ENCODE measurements around the gene SRP9. TPM values are rescaled to one million over a fixed set of nuclear protein-coding genes. Genes with fewer than 3 reads are reported as not detected.
A peak's percentile ranks its signal among the peaks of the same experiment; 100 is the strongest.
"Not testable (repeated sequence)": the region's sequence is repeated elsewhere in the genome, so short reads cannot be mapped to it uniquely, and the experiment has no call there.

Gene SRP9
- total RNA-seq, 1 donor from 2014 or later: 249 TPM

- DNase-seq (ENCODE audit: low read depth): no peak
Observed at GRCh38 chr1:225813214-225813964, 35.8 kb downstream of the SRP9 start.

DNA sequence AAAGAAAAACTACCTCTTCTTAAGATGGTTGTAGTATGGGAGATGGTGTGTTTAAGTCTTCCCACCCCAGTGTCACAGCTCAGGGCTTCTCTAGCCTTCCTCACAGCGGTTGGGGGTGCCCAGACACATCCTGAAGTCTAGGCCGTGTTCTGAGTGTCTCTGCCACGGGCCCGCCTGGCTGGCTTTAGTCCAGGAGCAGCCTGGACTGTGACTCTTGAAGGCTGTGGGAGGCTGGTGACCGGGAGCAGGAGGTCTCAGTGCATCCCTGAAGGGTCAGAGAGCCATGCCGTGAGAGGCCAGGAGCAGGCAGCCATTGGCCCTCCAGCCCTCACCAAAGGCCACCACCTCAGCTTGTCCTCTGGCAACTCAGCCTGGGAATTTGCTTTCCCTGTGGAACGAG is 36.8 kb downstream of the SRP9 start:
- DNase-seq (ENCODE audit: low read depth): no peak

DNA sequence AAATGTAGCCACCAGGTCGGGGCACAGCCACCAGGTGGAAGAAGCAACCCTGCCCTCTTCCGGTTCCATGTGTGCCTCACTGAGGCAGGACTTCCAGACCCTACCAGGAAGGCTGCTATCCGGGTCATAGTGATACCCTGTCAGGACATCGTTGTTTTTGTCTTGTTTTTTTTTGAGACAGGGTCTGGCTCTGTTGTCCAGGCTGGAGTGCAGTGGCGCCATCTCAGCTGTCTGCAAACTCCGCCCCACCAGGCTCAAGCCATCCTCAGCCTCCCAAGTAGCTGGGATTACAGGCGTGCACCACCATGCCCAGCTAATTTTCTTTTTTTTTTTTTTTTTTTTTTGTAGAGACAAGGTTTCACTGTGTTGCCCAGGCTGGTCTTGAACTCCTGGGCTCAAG is 37.5 kb downstream of the SRP9 start:
- not testable (repeated sequence) for DNase-seq (ENCODE audit: low read depth)

GRCh38 chr1:225815526-225816178 is 38.0 kb downstream of the SRP9 start:
- peak; percentile 32 for DNase-seq (ENCODE audit: low read depth)

- DNase-seq (ENCODE audit: low read depth): peak; percentile 62
Observed at GRCh38 chr1:225816643-225817538, 39.3 kb downstream of the SRP9 start.

- peak; percentile 97 for DNase-seq (ENCODE audit: low read depth)
Observed at GRCh38 chr1:225817611-225818061, 40.0 kb downstream of the SRP9 start.

GRCh38 chr1:225818229-225818628 is 40.6 kb downstream of the SRP9 start:
- peak; percentile 51 for DNase-seq (ENCODE audit: low read depth)

DNA sequence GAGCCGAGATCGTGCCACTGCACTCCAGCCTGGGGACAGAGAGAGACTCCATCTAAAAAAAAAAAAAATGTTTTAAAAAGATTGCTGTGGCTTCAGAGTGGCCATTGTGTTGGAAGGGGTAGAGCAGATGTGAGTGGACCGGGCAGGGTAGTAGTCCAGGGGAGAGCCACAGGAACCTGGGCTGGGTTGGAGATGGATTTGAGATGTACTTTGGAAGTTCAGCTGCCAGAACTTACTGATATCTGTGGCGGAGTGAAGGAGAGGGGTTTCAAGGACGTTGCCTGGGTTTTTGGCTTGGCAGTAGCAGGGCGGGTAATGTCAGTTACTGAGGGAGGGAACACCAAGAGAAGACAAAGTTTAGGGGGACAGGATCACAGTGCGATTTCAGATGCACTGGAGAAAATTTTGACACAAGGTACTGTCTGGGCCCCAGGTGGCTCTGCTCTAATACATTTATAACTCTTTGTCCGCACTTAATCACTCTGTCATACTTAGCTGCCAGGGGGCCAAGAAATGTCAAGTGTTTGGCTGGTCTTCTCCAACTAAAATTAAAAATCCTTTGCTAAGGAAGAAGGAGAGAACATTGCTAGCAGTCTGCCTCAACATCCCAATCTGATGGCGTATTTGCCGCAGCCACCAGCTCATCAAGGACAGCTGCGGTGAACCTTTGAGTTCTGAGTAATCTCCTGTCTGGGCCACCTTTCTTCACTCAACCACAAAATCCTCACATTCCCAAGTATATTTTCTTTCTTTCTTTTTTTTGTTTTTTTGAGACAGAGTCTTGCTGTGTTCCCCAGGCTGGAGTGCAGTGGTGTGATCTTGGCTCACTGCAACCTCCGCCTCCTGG is 41.9 kb downstream of the SRP9 start:
- DNase-seq (ENCODE audit: low read depth): no peak

GRCh38 chr1:225820522-225821120 is 43.0 kb downstream of the SRP9 start:
- no peak for DNase-seq (ENCODE audit: low read depth)

- no peak for DNase-seq (ENCODE audit: low read depth)
Observed at GRCh38 chr1:225822655-225823403, 45.2 kb downstream of the SRP9 start.

GRCh38 chr1:225823811-225824261 is 46.2 kb downstream of the SRP9 start:
- DNase-seq (ENCODE audit: low read depth): no peak

- DNase-seq (ENCODE audit: low read depth): no peak
Observed at GRCh38 chr1:225824533-225824941, 46.9 kb downstream of the SRP9 start.

DNA sequence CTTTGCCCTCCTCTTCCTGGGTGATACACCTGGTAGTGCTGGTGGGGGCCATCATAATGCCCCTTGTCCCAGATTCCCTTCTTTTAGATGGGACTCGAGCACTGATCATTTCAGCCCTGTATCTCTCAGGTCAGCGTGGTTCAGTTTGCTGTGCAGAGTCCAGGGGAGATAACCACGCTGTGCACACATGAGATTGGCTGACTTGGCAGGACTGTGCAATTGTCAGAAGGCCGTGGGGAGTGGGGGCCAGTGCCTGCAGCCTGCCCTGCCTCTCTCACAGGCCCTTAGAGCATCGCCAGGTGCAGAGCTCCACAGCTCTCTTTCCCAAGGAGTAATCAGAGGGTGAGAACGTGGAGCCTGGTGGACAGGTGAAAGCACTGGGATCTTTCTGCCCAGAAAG is 47.5 kb downstream of the SRP9 start:
- DNase-seq (ENCODE audit: low read depth): no peak

GRCh38 chr1:225825607-225826007 is 48.0 kb downstream of the SRP9 start:
- DNase-seq (ENCODE audit: low read depth): peak; percentile 34

- no peak for DNase-seq (ENCODE audit: low read depth)
Observed at GRCh38 chr1:225827076-225827475, 49.5 kb downstream of the SRP9 start.

DNA sequence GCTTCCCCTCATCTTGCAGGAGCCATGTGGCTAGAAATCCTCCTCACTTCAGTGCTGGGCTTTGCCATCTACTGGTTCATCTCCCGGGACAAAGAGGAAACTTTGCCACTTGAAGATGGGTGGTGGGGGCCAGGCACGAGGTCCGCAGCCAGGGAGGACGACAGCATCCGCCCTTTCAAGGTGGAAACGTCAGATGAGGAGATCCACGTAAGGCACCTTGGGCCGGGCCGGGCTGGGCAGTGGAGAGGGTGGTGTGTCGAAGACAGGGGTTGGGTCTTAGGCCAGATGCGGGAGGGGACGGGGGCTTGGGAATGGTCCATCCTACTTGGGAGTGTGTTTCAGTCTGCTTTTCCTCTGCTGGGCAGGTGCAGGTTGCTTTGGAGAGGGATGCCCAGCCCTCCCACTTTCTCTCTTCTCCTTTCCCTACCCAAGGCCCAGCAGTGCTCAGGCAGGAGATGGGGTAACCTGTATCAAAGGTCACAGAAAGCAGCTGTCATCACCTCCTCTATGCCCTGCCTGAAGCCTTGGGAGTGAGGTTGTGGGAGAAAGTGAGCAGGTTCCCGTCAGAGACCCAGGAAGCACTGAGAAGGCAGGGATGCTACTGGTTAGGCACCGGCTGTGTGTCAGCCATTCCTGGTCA is 51.2 kb downstream of the SRP9 start:
- DNase-seq (ENCODE audit: low read depth): no peak

GRCh38 chr1:225830841-225831240 is 53.2 kb downstream of the SRP9 start:
- DNase-seq (ENCODE audit: low read depth): no peak

GRCh38 chr1:225834417-225835329 is 57.0 kb downstream of the SRP9 start:
- DNase-seq (ENCODE audit: low read depth): peak; percentile 65
